Measurements from ENCODE around the gene LGALS9.
"Not testable (repeated sequence)": the region's sequence is repeated elsewhere in the genome, so short reads cannot be mapped to it uniquely, and the experiment has no call there.

Gene LGALS9

DNA sequence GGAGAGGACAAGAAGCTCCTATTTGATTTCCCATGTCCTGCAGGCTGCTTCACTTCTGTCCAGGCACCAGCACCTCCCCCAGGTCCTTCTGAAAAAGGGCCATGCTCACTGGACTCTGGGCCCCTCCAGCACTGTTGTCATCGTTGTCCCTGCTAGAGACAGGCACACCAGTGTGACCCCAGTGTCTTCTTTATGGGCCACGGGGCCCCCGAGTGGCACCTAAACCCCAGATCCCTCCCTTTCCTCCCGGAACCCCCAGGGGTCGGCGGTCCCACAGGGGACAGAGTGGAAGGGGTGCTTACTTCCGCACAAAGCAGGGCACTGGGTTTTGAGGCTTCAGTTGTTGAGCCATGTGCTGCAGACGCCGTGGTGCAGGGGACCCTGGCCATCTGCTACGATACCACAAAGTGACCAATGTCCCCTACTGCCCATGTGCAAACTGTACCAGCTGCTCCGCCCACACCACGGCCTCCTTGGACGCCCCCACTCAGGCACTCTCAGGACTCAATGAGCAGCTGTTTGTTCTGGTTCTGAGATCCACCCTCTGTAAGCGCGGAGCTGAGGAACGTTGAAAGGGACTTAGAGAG lies 24.6 kb downstream of the LGALS9 start:
- H3K27me3 ChIP-seq (ENCODE audit: control insufficient read depth in 1 of 2, insufficient read depth in 1 of 2, low read length in 2 of 2), result peaks cover 10 to 12% of the 10 kb centered on the region in 2 experiments
- not testable (repeated sequence) for H3K14ac ChIP-seq (ENCODE audit: low read length in 2 of 2); H3K4me3 ChIP-seq (ENCODE audit: insufficient read depth in 1 of 2, low read depth in 1 of 2, low read length in 2 of 2); H3K23ac ChIP-seq (ENCODE audit: low read length in 2 of 2); H3K4me2 ChIP-seq (ENCODE audit: low read length, poor library complexity, severe bottlenecking); H3K4me1 ChIP-seq (ENCODE audit: control insufficient read depth, insufficient read depth, low read depth, low read length); H2BK120ac ChIP-seq (ENCODE audit: low read depth, low read length); H2BK5ac ChIP-seq (ENCODE audit: low read depth, low read length, poor library complexity, severe bottlenecking); H3K18ac ChIP-seq (ENCODE audit: low read depth in 1 of 2, low read length in 2 of 2); H2BK12ac ChIP-seq (ENCODE audit: low read length in 2 of 2); H4K8ac ChIP-seq (ENCODE audit: low read length); H3K9me3 ChIP-seq (ENCODE audit: control insufficient read depth, low read length); H2AFZ ChIP-seq (ENCODE audit: low read depth, low read length); H2BK15ac ChIP-seq (ENCODE audit: low read depth, poor library complexity, severe bottlenecking); H3K4ac ChIP-seq (ENCODE audit: low read depth in 1 of 2, low read length in 2 of 2); H3K27ac ChIP-seq (ENCODE audit: low read length, poor library complexity, severe bottlenecking); H3K9ac ChIP-seq (ENCODE audit: low read length); DNase-seq; H4K91ac ChIP-seq (ENCODE audit: low read length); H3K79me1 ChIP-seq (replicated peaks; ENCODE audit: low read length, poor library complexity, severe bottlenecking); H3K36me3 ChIP-seq (ENCODE audit: control insufficient read depth in 1 of 2, insufficient read depth in 2 of 2, low read depth in 1 of 2, low read length in 2 of 2); H2AK5ac ChIP-seq (ENCODE audit: low read length, severe bottlenecking)
- WGBS, result 89% methylated on average over 16 of the region's 16 CpGs

DNA sequence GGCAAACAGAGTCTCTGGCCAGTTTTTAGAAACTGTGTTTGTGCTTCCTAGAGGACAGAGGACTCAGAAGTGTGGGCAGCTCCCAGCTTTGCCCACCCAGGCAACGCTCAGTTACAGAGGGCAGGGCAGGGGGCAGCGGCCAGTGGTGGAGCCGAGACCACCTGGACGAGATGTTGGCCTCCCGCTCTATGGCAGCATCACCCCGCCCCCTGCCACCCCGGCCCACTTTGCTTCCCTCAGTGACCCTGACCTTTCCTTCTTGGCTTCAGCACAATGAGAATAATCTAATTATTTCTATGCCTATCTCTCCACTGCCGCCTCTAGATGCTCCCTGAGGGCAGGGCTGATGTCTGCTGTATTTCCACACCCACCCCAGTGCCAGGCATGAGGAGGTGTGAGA lies 25.6 kb downstream of the LGALS9 start:
- H2BK120ac ChIP-seq (ENCODE audit: low read depth, low read length); H3K14ac ChIP-seq (ENCODE audit: low read length in 2 of 2); H3K23ac ChIP-seq (ENCODE audit: low read length in 2 of 2); H3K9me3 ChIP-seq (ENCODE audit: control insufficient read depth, low read length); H3K79me1 ChIP-seq (replicated peaks; ENCODE audit: low read length, poor library complexity, severe bottlenecking); DNase-seq; H2BK5ac ChIP-seq (ENCODE audit: low read depth, low read length, poor library complexity, severe bottlenecking); H2BK12ac ChIP-seq (ENCODE audit: low read length in 2 of 2); H3K4ac ChIP-seq (ENCODE audit: low read depth in 1 of 2, low read length in 2 of 2); H4K8ac ChIP-seq (ENCODE audit: low read length); H3K9ac ChIP-seq (ENCODE audit: low read length); H2AFZ ChIP-seq (ENCODE audit: low read depth, low read length); H3K36me3 ChIP-seq (ENCODE audit: control insufficient read depth in 1 of 2, insufficient read depth in 2 of 2, low read depth in 1 of 2, low read length in 2 of 2); H4K91ac ChIP-seq (ENCODE audit: low read length); H3K18ac ChIP-seq (ENCODE audit: low read depth in 1 of 2, low read length in 2 of 2); H2BK15ac ChIP-seq (ENCODE audit: low read depth, poor library complexity, severe bottlenecking); H3K4me3 ChIP-seq (ENCODE audit: insufficient read depth in 1 of 2, low read depth in 1 of 2, low read length in 2 of 2); H2AK5ac ChIP-seq (ENCODE audit: low read length, severe bottlenecking); H3K4me2 ChIP-seq (ENCODE audit: low read length, poor library complexity, severe bottlenecking); H3K27ac ChIP-seq (ENCODE audit: low read length, poor library complexity, severe bottlenecking); H3K4me1 ChIP-seq (ENCODE audit: control insufficient read depth, insufficient read depth, low read depth, low read length): not testable (repeated sequence)
- 74% methylated on average over 8 of the region's 8 CpGs for WGBS
- peaks cover 10 to 12% of the 10 kb centered on the region in 2 experiments for H3K27me3 ChIP-seq (ENCODE audit: control insufficient read depth in 1 of 2, insufficient read depth in 1 of 2, low read length in 2 of 2)

GRCh38 chr17:27657620-27658019 lies 26.6 kb downstream of the LGALS9 start:
- Histone ChIP-seq H2AK5ac (ENCODE audit: low read length, severe bottlenecking) (no peak overlapping the region), H3K27ac (ENCODE audit: low read length, poor library complexity, severe bottlenecking) (no peak overlapping the region), H4K91ac (ENCODE audit: low read length) (no peak overlapping the region), H2AFZ (ENCODE audit: low read depth, low read length) (no peak overlapping the region), H3K14ac (ENCODE audit: low read length in 2 of 2) (no peak overlapping the region), H3K9me3 (ENCODE audit: control insufficient read depth, low read length) (no peaks in the 10 kb centered on the region), H3K4me1 (ENCODE audit: control insufficient read depth, insufficient read depth, low read depth, low read length) (peaks cover 2% of the 10 kb centered on the region), H2BK15ac (ENCODE audit: low read depth, poor library complexity, severe bottlenecking) (no peak overlapping the region), H2BK120ac (ENCODE audit: low read depth, low read length) (no peak overlapping the region), H4K8ac (ENCODE audit: low read length) (no peak overlapping the region), H3K23ac (ENCODE audit: low read length in 2 of 2) (no peak overlapping the region), H2BK12ac (ENCODE audit: low read length in 2 of 2) (no peak overlapping the region), H3K4me2 (ENCODE audit: low read length, poor library complexity, severe bottlenecking) (no peak overlapping the region), H3K18ac (ENCODE audit: low read depth in 1 of 2, low read length in 2 of 2) (no peak overlapping the region), H3K9ac (ENCODE audit: low read length) (no peak overlapping the region), H3K36me3 (ENCODE audit: control insufficient read depth in 1 of 2, insufficient read depth in 2 of 2, low read depth in 1 of 2, low read length in 2 of 2) (no peaks in the 10 kb centered on the region), H3K4me3 (ENCODE audit: insufficient read depth in 1 of 2, low read depth in 1 of 2, low read length in 2 of 2) (no peak overlapping the region), H3K27me3 (ENCODE audit: control insufficient read depth in 1 of 2, insufficient read depth in 1 of 2, low read length in 2 of 2) (peaks cover 12% of the 10 kb centered on the region in 2 experiments), H3K4ac (ENCODE audit: low read depth in 1 of 2, low read length in 2 of 2) (no peak overlapping the region), H2BK5ac (ENCODE audit: low read depth, low read length, poor library complexity, severe bottlenecking) (no peak overlapping the region), H3K79me1 (replicated peaks; ENCODE audit: low read length, poor library complexity, severe bottlenecking) (no peaks in the 10 kb centered on the region)
- DNase-seq, result peak; percentile 12
- 61% methylated on average over 5 of the region's 5 CpGs for WGBS

- no peak overlapping the region for H2AK5ac ChIP-seq (ENCODE audit: low read length, severe bottlenecking)
- no peak overlapping the region for H3K4ac ChIP-seq (ENCODE audit: low read depth in 1 of 2, low read length in 2 of 2)
- no peak overlapping the region for H3K4me2 ChIP-seq (ENCODE audit: low read length, poor library complexity, severe bottlenecking)
- WGBS, result 90% methylated on average over 3 of the region's 6 CpGs
- no peak overlapping the region for H2BK15ac ChIP-seq (ENCODE audit: low read depth, poor library complexity, severe bottlenecking)
- no peak overlapping the region for H2BK12ac ChIP-seq (ENCODE audit: low read length in 2 of 2)
- no peak overlapping the region for H2AFZ ChIP-seq (ENCODE audit: low read depth, low read length)
- no peaks in the 10 kb centered on the region for H3K9me3 ChIP-seq (ENCODE audit: control insufficient read depth, low read length)
- H2BK120ac ChIP-seq (ENCODE audit: low read depth, low read length), result no peak overlapping the region
- H3K27me3 ChIP-seq (ENCODE audit: control insufficient read depth in 1 of 2, insufficient read depth in 1 of 2, low read length in 2 of 2), result peaks cover 3 to 18% of the 10 kb centered on the region in 2 experiments
- H4K8ac ChIP-seq (ENCODE audit: low read length), result no peak overlapping the region
- H2BK5ac ChIP-seq (ENCODE audit: low read depth, low read length, poor library complexity, severe bottlenecking), result no peak overlapping the region
- H3K79me1 ChIP-seq (replicated peaks; ENCODE audit: low read length, poor library complexity, severe bottlenecking), result no peaks in the 10 kb centered on the region
- no peak overlapping the region for H3K4me3 ChIP-seq (ENCODE audit: insufficient read depth in 1 of 2, low read depth in 1 of 2, low read length in 2 of 2)
- no peak overlapping the region for H3K9ac ChIP-seq (ENCODE audit: low read length)
- H4K91ac ChIP-seq (ENCODE audit: low read length), result no peak overlapping the region
- no peak overlapping the region for H3K18ac ChIP-seq (ENCODE audit: low read depth in 1 of 2, low read length in 2 of 2)
- H3K36me3 ChIP-seq (ENCODE audit: control insufficient read depth in 1 of 2, insufficient read depth in 2 of 2, low read depth in 1 of 2, low read length in 2 of 2), result no peaks in the 10 kb centered on the region
- H3K14ac ChIP-seq (ENCODE audit: low read length in 2 of 2), result no peak overlapping the region
- DNase-seq, result no peak
- H3K27ac ChIP-seq (ENCODE audit: low read length, poor library complexity, severe bottlenecking), result no peak overlapping the region
- H3K23ac ChIP-seq (ENCODE audit: low read length in 2 of 2), result no peak overlapping the region
- H3K4me1 ChIP-seq (ENCODE audit: control insufficient read depth, insufficient read depth, low read depth, low read length), result no peaks in the 10 kb centered on the region
Measured at GRCh38 chr17:27659683-27660082, 28.7 kb downstream of the LGALS9 start.

Data from mesenchymal stem cell (in vitro differentiated cells and primary cell).